Prostate gland (tissue), 2 donors: ENCODE results near the gene GRIN3B. TPM values are rescaled to one million over a fixed set of nuclear protein-coding genes. Genes with fewer than 3 reads are reported as not detected.

Source experiments
- DNase-seq: peaks from one replicate; pipeline ENCODE4 v3.0.0-alpha.2; 2019; ENCODE audit warnings: low spot score
- H3K27ac ChIP-seq, 2 donors: fragments of 200-600 bp; sonication (generic); 2 replicates each; pipeline ENCODE4 v1.5.1; 2017 to 2019
- H3K27me3 ChIP-seq: fragments of 200-600 bp; sonication (generic); replicated peaks from 2 replicates; pipeline ENCODE4 v1.5.1; 2019; ENCODE audit not compliant: insufficient read depth
- H3K36me3 ChIP-seq, 2 donors: fragments of 200-600 bp; sonication (generic); 1 replicate in 1 of 2; 2 replicates in 1 of 2; pipeline versions ENCODE4 v1.5.1 to v1.8.1; 2017 to 2019
- H3K4me1 ChIP-seq: fragments of 200-600 bp; sonication (generic); replicated peaks from 2 replicates; pipeline ENCODE4 v1.5.1; 2019
- H3K4me3 ChIP-seq, 2 donors: fragments of 200-600 bp; sonication (generic); 2 replicates each; pipeline ENCODE4 v1.5.1; 2017 to 2019
- H3K9me3 ChIP-seq: fragments of 200-600 bp; sonication (generic); 2 replicates; pipeline ENCODE4 v1.5.1; 2017
- POLR2A ChIP-seq: fragments of 450-650 bp; IDR thresholded peaks from one replicate; pipeline ENCODE4 v1.6.1; 2016; ENCODE audit warnings: antibody characterized with exemption, mild to moderate bottlenecking
- POLR2AphosphoS5 ChIP-seq: sonication (generic); formaldehyde crosslinking; IDR thresholded peaks from one replicate; pipeline ENCODE4 v1.6.1; 2017; ENCODE audit warnings: antibody characterized with exemption
- WGBS: methylation state at CpG from one replicate; pipeline ENCODE4 v1.1.5; 2018; 5-methylcytosine and 5-hydroxymethylcytosine counted together
- intact Hi-C: fragments of 100-400 bp; cut with DNase I; formaldehyde crosslinking; loops from one replicate; pipeline ENCODE4 v1.14.2; 2022
- total RNA-seq, 2 donors: library from RNA; depleted of rRNA; stranded (reverse); fragments of >200 nt; gene quantifications; one replicate each; pipeline ENCODE4 v1.1.0, GENCODE V29; 2016
- TF ChIP-seq, protein P1 (sequence below), 4 experiments: fragments of 200-600 bp in 2 of 4; fragments of 450-650 bp in 2 of 4; sonication (generic) in 2 of 4; IDR thresholded peaks; 1 replicate in 3 of 4; 2 replicates in 1 of 4; pipeline ENCODE4 v1.5.1; 2016 to 2019; ENCODE audit warnings: antibody characterized with exemption in 4 of 4, mild to moderate bottlenecking in 2 of 4, moderate library complexity in 2 of 4

Gene GRIN3B
- total RNA-seq, 2 donors from 2014 or later: 0.34 TPM; not detected in 1

DNA sequence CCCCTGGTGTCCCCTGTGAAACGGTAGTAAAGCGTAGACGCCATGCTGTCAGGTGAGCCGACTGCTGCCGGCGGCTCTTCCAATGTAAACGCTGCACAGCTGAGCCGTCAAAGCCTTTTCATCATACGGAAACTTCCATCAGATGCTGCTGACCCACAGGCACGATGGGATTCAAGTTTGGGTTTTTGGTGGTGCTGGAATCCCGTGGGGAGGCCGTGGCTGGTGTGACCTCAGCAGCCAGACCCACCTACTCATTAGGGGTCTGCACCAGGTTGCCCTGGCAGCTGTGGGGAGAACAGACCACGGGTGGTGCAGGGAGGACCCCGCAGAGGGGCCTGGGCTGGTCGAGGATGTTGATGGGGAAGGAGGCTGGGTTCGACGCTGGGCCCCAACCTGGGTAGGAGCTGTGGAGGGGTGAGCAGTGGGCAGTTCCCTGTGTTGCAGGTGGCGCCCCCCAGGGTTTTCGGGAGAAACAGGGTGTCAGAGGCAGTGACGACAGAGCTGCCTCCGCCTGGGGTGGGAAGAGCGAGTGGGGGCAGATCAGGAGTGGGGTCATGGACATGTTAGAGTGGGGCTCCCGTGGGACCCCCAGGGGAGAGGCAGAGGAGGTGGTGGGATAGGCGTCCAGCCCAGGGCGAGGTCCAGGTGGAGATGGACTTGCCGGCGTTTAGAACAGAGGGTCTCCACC is 6.6 kb downstream of the GRIN3B start:
- Histone ChIP-seq H3K9me3 (no peaks in the 10 kb centered on the region), H3K4me3 (no peak overlapping the region), H3K36me3 (peaks cover 3 to 18% of the 10 kb centered on the region in 2 donors), H3K27me3 (no peaks in the 10 kb centered on the region), H3K4me1 (no peaks in the 10 kb centered on the region), H3K27ac (no peak overlapping the region)
- 79% methylated on average over 25 of the region's 27 CpGs for WGBS
- TF ChIP-seq POLR2A: no peak
- TF ChIP-seq POLR2AphosphoS5: no peak
- TF ChIP-seq, protein P1, sequence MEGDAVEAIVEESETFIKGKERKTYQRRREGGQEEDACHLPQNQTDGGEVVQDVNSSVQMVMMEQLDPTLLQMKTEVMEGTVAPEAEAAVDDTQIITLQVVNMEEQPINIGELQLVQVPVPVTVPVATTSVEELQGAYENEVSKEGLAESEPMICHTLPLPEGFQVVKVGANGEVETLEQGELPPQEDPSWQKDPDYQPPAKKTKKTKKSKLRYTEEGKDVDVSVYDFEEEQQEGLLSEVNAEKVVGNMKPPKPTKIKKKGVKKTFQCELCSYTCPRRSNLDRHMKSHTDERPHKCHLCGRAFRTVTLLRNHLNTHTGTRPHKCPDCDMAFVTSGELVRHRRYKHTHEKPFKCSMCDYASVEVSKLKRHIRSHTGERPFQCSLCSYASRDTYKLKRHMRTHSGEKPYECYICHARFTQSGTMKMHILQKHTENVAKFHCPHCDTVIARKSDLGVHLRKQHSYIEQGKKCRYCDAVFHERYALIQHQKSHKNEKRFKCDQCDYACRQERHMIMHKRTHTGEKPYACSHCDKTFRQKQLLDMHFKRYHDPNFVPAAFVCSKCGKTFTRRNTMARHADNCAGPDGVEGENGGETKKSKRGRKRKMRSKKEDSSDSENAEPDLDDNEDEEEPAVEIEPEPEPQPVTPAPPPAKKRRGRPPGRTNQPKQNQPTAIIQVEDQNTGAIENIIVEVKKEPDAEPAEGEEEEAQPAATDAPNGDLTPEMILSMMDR (IDR thresholded peaks at IDR 0.05): no peak
- no peak for DNase-seq
- intact Hi-C loops: no loop called here

DNA sequence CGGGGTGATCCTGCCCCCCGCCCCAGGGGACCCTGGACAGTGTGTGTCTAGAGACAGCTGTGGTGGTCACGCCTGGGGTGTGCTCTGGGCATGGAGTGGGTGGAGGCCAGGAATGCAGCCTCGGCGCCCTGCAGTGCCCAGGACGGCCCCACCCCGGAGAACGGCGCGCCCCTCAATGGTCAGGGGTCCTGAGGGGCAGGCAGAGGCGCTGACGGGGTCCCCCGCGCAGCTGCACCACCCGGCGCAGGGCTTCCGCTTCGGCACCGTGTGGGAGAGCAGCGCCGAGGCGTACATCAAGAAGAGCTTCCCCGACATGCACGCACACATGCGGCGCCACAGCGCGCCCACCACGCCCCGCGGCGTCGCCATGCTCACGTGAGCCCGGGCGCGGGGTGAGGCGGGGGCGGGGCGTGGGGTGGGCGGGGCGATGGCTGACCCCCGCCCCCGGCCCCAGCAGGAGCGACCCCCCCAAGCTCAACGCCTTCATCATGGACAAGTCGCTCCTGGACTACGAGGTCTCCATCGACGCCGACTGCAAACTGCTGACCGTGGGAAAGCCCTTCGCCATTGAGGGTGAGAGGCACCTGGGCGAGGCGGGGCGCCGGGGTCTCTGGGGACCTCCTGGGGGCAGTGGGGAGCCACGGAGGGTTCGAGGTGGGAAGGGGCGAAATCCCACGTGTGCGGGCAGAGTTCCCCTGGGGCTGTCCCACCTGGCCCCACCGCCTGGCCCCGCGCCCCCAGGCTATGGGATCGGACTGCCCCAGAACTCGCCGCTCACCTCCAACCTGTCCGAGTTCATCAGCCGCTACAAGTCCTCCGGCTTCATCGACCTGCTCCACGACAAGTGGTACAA is 7.4 kb downstream of the GRIN3B start:
- H3K27me3 ChIP-seq: no peaks in the 10 kb centered on the region
- intact Hi-C loops: no loop called here
- no peak overlapping the region for H3K27ac ChIP-seq

DNA sequence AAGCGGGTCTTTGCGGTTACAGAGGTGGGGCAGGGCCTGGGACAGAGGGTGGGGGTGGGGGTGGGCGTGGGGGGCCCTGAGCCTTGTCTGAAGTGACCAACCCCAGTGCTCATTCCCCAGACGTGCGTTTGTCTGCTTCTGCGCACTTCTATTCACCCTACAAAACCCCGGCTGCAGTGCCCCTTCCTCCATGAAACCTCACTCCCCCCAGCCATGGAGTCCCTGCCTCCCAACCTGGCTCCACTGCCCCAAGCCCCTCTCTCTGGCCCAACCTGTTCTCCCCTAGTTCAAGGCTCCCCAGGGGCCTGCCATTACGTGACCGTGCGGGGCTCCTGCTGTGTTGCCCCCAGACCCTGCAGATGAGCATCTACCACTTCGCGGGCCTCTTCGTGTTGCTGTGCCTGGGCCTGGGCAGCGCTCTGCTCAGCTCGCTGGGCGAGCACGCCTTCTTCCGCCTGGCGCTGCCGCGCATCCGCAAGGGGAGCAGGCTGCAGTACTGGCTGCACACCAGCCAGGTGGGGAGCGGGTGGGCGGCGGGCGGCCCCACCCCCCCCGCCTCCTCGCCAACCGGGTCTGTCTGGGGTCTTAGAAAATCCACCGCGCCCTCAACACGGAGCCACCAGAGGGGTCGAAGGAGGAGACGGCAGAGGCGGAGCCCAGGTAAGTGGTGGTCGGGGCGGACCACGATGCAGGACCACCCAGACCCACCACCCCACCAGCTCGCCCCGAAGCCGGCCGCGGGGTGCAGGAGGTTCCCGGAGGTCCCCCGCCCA is 8.2 kb downstream of the GRIN3B start:
- Histone ChIP-seq H3K27ac (no peak overlapping the region), H3K9me3 (no peaks in the 10 kb centered on the region), H3K4me3 (no peak overlapping the region), H3K4me1 (no peaks in the 10 kb centered on the region), H3K36me3 (peaks cover 6 to 23% of the 10 kb centered on the region in 2 donors), H3K27me3 (no peaks in the 10 kb centered on the region)
- TF ChIP-seq, protein P1 (IDR thresholded peaks at IDR 0.05): no peak
- TF ChIP-seq POLR2A (no peak), POLR2AphosphoS5 (no peak)
- DNase-seq: no peak
- WGBS: 92% methylated on average over 33 of the region's 45 CpGs
- intact Hi-C loops: no loop called here

More for the DNA sequence above, 7.4 kb downstream of the GRIN3B start:
- Histone ChIP-seq H3K36me3 (peaks cover 6 to 19% of the 10 kb centered on the region in 2 donors), H3K9me3 (no peaks in the 10 kb centered on the region), H3K4me3 (no peak overlapping the region), H3K4me1 (no peaks in the 10 kb centered on the region)
- no peak for DNase-seq
- TF ChIP-seq POLR2AphosphoS5 (no peak), POLR2A (no peak)
- TF ChIP-seq, protein P1 (IDR thresholded peaks at IDR 0.05): no peak
- 90% methylated on average over 72 of the region's 73 CpGs for WGBS

DNA sequence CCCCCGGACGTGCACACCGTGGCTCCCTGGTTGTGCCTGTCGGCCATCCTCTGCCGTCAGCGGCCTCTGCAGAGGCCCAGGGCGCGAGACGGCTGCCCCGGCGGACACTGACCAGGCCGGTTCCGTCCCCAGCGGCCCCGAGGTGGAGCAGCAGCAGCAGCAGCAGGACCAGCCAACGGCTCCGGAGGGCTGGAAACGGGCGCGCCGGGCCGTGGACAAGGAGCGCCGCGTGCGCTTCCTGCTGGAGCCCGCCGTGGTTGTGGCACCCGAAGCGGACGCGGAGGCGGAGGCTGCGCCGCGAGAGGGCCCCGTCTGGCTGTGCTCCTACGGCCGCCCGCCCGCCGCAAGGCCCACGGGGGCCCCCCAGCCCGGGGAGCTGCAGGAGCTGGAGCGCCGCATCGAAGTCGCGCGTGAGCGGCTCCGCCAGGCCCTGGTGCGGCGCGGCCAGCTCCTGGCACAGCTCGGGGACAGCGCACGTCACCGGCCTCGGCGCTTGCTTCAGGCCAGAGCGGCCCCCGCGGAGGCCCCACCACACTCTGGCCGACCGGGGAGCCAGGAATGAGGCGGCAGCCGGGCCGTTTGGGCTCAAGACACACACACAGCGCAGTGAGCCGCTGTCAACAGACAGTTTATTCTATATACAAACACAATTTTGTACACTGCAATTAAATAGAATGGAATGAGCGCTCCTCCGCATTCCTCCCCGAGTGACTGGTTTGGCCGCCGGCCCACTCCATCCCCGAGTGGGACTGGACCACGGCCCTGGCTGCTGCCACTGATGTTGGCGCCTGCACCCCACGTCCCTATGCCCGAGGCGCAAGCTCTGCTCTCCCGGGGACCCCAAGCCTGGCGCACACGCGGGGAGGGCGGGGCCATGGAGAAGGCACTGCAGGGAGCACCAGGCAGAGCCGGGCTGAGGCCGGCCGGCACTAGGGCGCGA is 9.1 kb downstream of the GRIN3B start:
- intact Hi-C loops: no loop called here
- no peak for TF ChIP-seq POLR2AphosphoS5
- no peak for TF ChIP-seq POLR2A
- TF ChIP-seq, protein P1 (IDR thresholded peaks at IDR 0.05): no peak
- H3K4me1 ChIP-seq: no peaks in the 10 kb centered on the region
- peaks cover 6 to 23% of the 10 kb centered on the region in 2 donors for H3K36me3 ChIP-seq
- H3K4me3 ChIP-seq: no peak overlapping the region
- DNase-seq: no peak
- 81% methylated on average over 92 of the region's 92 CpGs for WGBS
- H3K27ac ChIP-seq: no peak overlapping the region
- H3K27me3 ChIP-seq: no peaks in the 10 kb centered on the region
- no peaks in the 10 kb centered on the region for H3K9me3 ChIP-seq
